Ascending aorta (tissue), 2 donors: ENCODE results near the gene PRKAR1A. TPM values are rescaled to one million over a fixed set of nuclear protein-coding genes. Genes with fewer than 3 reads are reported as not detected.

Experiments
- DNase-seq, 2 donors: peaks; one replicate each; pipeline ENCODE4 v3.0.0-alpha.2; 2019; ENCODE audit warnings: low spot score in 2 of 2
- H3K27ac ChIP-seq, 2 donors: fragments of 200-600 bp; sonication (generic); one replicate each; pipeline ENCODE4 v1.5.1; 2016 to 2017; ENCODE audit warnings: mild to moderate bottlenecking in 1 of 2
- H3K27me3 ChIP-seq: fragments of 200-600 bp; sonication (generic); one replicate; pipeline ENCODE4 v1.5.1; 2017
- H3K36me3 ChIP-seq, 2 donors: fragments of 200-600 bp; sonication (generic); one replicate each; pipeline ENCODE4 v1.5.1; 2016
- H3K4me1 ChIP-seq, 2 donors: fragments of 200-600 bp; sonication (generic); one replicate each; pipeline ENCODE4 v1.5.1; 2016 to 2017; ENCODE audit warnings: mild to moderate bottlenecking in 1 of 2
- H3K4me3 ChIP-seq, 2 donors: fragments of 200-600 bp; sonication (generic); one replicate each; pipeline ENCODE4 v1.5.1; 2016 to 2017; ENCODE audit warnings: mild to moderate bottlenecking in 1 of 2
- H3K9me3 ChIP-seq, 2 donors: fragments of 200-600 bp; sonication (generic); one replicate each; pipeline ENCODE4 v1.5.1; 2016
- intact Hi-C: fragments of 100-400 bp; cut with DNase I; formaldehyde crosslinking; loops from one replicate; pipeline ENCODE4 v1.15.1; 2023
- total RNA-seq: library from RNA; depleted of rRNA; stranded (reverse); fragments of >200 nt; gene quantifications from one replicate; pipeline ENCODE4 v1.1.0, GENCODE V29; 2016
- TF ChIP-seq, protein P1 (sequence below), 3 experiments: fragments of 200-600 bp in 2 of 3; fragments of 450-650 bp in 1 of 3; sonication (generic) in 2 of 3; IDR thresholded peaks; one replicate each; pipeline ENCODE4 v1.5.1; 2016 to 2019; ENCODE audit warnings: antibody characterized with exemption in 3 of 3, mild to moderate bottlenecking in 1 of 3, moderate library complexity in 1 of 3

Gene PRKAR1A
- total RNA-seq, 1 donor from 2014 or later, result 233 TPM

DNA sequence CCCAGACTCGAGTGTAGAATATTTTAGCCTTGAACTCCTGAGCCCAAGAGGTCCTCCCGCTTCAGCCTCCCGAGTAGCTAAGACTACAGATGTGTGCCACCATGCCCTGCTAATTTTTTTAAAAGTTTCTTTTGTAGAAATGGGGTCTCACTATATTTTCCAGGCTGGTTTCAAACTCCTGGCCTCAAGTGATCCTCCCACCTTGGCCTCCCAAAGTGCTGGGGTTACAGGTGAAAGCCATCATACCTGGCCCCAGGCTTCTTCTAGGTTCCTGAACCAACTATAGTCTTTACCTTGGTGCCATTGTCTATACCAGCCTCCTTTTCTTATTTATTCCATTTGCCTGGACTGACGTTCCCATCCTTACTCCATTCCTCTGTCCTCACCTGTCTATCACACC lies 17.1 kb upstream of the PRKAR1A start:
- no peaks in the 10 kb centered on the region for H3K27me3 ChIP-seq
- DNase-seq, result no peak
- H3K36me3 ChIP-seq, result no peaks in the 10 kb centered on the region
- peaks cover 0 to 3% of the 10 kb centered on the region in 2 donors for H3K4me1 ChIP-seq
- H3K9me3 ChIP-seq, result no peaks in the 10 kb centered on the region
- TF ChIP-seq, protein P1, sequence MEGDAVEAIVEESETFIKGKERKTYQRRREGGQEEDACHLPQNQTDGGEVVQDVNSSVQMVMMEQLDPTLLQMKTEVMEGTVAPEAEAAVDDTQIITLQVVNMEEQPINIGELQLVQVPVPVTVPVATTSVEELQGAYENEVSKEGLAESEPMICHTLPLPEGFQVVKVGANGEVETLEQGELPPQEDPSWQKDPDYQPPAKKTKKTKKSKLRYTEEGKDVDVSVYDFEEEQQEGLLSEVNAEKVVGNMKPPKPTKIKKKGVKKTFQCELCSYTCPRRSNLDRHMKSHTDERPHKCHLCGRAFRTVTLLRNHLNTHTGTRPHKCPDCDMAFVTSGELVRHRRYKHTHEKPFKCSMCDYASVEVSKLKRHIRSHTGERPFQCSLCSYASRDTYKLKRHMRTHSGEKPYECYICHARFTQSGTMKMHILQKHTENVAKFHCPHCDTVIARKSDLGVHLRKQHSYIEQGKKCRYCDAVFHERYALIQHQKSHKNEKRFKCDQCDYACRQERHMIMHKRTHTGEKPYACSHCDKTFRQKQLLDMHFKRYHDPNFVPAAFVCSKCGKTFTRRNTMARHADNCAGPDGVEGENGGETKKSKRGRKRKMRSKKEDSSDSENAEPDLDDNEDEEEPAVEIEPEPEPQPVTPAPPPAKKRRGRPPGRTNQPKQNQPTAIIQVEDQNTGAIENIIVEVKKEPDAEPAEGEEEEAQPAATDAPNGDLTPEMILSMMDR (IDR thresholded peaks at IDR 0.05), result no peak
- intact Hi-C loops, result no loop called here
- no peak overlapping the region for H3K27ac ChIP-seq
- H3K4me3 ChIP-seq, result no peak overlapping the region

DNA sequence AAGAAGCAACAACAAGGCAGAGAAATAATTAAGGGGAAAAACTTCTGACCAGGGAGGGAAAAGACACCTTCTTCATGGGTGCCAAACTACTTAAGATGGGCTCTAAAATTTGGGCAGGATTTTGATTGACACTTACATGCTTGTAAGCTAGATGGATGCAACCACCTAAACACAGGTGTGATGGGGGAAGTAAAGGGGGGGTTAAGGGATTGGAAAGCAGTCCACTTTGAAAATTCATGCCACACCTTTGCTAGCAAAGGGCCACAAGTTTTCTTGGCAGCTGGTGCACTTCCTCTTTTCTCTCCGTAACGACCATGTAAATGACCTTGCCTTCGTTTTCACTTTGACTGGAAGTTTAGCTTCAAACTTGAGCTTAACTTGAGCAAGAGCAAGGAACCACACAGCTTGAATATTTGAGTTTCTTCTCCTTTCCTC lies 14.3 kb upstream of the PRKAR1A start:
- peaks cover 0 to 3% of the 10 kb centered on the region in 2 donors for H3K4me1 ChIP-seq
- no peak overlapping the region for H3K27ac ChIP-seq
- TF ChIP-seq, protein P1 (IDR thresholded peaks at IDR 0.05), result no peak
- H3K4me3 ChIP-seq, result no peak overlapping the region
- H3K27me3 ChIP-seq, result no peaks in the 10 kb centered on the region
- H3K9me3 ChIP-seq, result no peaks in the 10 kb centered on the region
- intact Hi-C loops, result no loop called here
- H3K36me3 ChIP-seq, result no peaks in the 10 kb centered on the region
- no peak for DNase-seq

DNA sequence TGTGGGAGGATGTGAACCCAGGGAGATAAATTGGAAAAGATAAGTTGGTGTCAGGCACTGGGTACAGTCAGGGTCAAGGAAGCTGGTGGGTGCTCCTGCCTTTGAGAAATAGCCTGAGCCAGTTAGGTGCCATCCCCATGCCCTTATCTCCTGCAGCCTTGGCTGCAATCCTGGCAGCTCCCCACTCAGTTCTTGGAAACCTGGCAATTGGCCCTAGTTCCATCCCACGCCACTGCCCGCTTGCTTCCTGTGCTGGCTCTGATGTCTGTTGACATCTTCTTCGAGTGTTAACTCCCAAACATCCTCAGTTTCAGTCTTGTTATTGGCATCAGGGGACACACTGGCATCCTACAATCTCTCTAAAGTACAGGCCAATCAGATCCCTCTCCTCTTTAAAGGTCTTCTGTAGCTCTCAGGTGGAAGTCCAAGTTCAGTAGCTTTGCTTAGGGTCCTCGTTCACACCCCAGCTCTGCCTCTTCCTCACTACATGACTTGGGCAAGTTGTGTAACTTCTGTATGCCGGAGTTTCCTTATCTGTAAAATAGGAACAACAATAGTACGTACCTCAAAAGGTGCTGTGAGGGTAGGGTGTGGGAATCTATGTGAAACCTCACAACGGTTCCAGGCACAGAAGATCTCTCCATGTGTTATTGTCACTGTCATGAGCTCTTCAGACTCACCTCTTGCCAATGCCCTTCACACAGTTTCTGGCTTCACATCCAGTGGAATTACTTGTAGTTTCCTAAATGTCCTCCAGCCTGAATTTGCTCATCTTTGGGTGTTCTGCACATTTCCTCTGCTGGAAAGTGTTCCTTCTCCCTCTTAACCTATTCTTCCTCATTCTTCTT lies 13.5 kb upstream of the PRKAR1A start:
- no peak for DNase-seq
- Histone ChIP-seq H3K36me3 (no peaks in the 10 kb centered on the region), H3K27me3 (no peaks in the 10 kb centered on the region), H3K27ac (no peak overlapping the region), H3K4me3 (no peak overlapping the region), H3K9me3 (no peaks in the 10 kb centered on the region), H3K4me1 (no peaks in the 10 kb centered on the region)
- TF ChIP-seq, protein P1 (IDR thresholded peaks at IDR 0.05), result no peak
- intact Hi-C loops, result no loop called here

DNA sequence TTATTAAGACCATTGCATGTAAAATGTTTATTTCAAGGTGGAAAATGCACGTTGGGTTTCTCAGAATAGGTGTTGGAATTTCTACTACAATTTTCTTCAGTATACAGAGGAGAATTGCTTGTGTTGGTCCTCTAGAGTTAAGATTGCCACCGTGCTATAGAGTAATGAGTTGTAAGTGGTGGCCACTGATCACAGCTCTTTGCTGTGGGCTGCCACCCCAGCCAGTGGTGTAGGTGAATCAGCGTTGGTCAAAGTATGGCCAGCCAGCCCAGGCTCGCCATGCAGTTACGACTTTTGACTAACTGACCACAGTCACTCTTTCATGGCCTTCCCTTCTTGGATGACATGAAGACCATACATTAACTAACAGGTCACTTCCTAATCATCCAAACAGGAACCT lies 12.6 kb upstream of the PRKAR1A start:
- intact Hi-C loops, result no loop called here
- TF ChIP-seq, protein P1 (IDR thresholded peaks at IDR 0.05), result no peak
- Histone ChIP-seq H3K27me3 (no peaks in the 10 kb centered on the region), H3K4me1 (no peaks in the 10 kb centered on the region), H3K9me3 (no peaks in the 10 kb centered on the region), H3K36me3 (no peaks in the 10 kb centered on the region), H3K4me3 (no peak overlapping the region), H3K27ac (no peak overlapping the region)
- DNase-seq, result no peak

DNA sequence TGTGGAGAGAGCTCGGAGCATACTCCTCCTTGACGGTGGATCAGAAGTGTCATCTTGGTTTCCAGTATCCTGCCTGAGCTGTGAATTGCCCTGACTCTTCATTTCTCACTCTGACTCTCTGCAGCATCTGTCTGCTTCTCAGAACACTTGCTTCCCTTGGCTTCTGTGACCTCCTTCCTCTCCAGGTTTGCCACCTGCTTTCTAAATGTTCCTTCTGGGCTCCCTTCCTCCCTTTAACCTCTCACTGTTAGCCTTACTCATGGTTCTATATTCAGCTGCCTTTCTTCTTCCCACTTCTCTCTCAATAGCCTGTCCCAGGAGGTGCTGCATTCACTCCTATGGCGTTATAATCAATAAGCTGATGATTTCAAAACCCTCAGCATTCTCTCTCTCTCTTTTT lies 11.2 kb upstream of the PRKAR1A start:
- Histone ChIP-seq H3K27me3 (no peaks in the 10 kb centered on the region), H3K27ac (no peak overlapping the region), H3K4me1 (no peaks in the 10 kb centered on the region), H3K36me3 (no peaks in the 10 kb centered on the region), H3K4me3 (no peak overlapping the region), H3K9me3 (no peaks in the 10 kb centered on the region)
- no peak for DNase-seq
- intact Hi-C loops, result no loop called here
- TF ChIP-seq, protein P1 (IDR thresholded peaks at IDR 0.05), result no peak
